Right renal pelvis (tissue), 4 donors: ENCODE results near the gene SGSM2. TPM values are rescaled to one million over a fixed set of nuclear protein-coding genes. Genes with fewer than 3 reads are reported as not detected.

Source experiments
- DNase-seq, 4 donors: peaks; one replicate each; pipeline ENCODE4 v3.0.0-alpha.2; 2013; ENCODE audit warnings: low read depth in 4 of 4, low spot score in 3 of 4, missing footprints in 1 of 4
- polyA plus RNA-seq, 4 donors: library from polyadenylated mRNA; unstranded; fragments of 120-200 nt; gene quantifications; one replicate each; pipeline ENCODE4 v1.2.1, GENCODE V29; 2013; ENCODE audit not compliant: insufficient read length in 4 of 4

SGSM2 gene
- polyA plus RNA-seq, 4 donors = 60.9 to 78.0 (median 68.4) TPM

- DNase-seq = no peak
These were observed 29.6 kb downstream of the SGSM2 start for GRCh38 chr17:2366747-2367494.

- DNase-seq = no peak
These were observed 31.1 kb downstream of the SGSM2 start for GRCh38 chr17:2368359-2368758.

GRCh38 chr17:2369039-2369438 is 31.7 kb downstream of the SGSM2 start:
- DNase-seq = no peak

GRCh38 chr17:2369551-2370210 is 32.4 kb downstream of the SGSM2 start:
- DNase-seq = no peak

- DNase-seq = no peak
These were observed 32.9 kb downstream of the SGSM2 start for GRCh38 chr17:2370211-2370589.

- no peak for DNase-seq
These were observed 34.2 kb downstream of the SGSM2 start for GRCh38 chr17:2371183-2372130.

GRCh38 chr17:2372180-2372579 is 34.9 kb downstream of the SGSM2 start:
- no peak for DNase-seq

GRCh38 chr17:2372681-2373080 is 35.4 kb downstream of the SGSM2 start:
- DNase-seq = no peak

- DNase-seq = no peak
These were observed 35.9 kb downstream of the SGSM2 start for GRCh38 chr17:2373179-2373578.

GRCh38 chr17:2374549-2375285 is 37.4 kb downstream of the SGSM2 start:
- DNase-seq = no peak

- no peak for DNase-seq
These were observed 38.1 kb downstream of the SGSM2 start for GRCh38 chr17:2375406-2375805.

- DNase-seq = no peak
These were observed 38.8 kb downstream of the SGSM2 start for GRCh38 chr17:2376107-2376506.

- DNase-seq = no peak
These were observed 40.4 kb downstream of the SGSM2 start for GRCh38 chr17:2377659-2378058.

GRCh38 chr17:2378905-2379304 is 41.6 kb downstream of the SGSM2 start:
- no peak for DNase-seq

GRCh38 chr17:2379489-2380225 is 42.4 kb downstream of the SGSM2 start:
- no peak for DNase-seq

GRCh38 chr17:2380226-2380922 is 43.1 kb downstream of the SGSM2 start:
- DNase-seq = no peak

- no peak for DNase-seq
These were observed 43.8 kb downstream of the SGSM2 start for GRCh38 chr17:2380950-2381649.

GRCh38 chr17:2383628-2384167 is 46.4 kb downstream of the SGSM2 start:
- DNase-seq = no peak
